ENCODE results near the gene DUSP16.
"Not testable (repeated sequence)": the region's sequence is repeated elsewhere in the genome, so short reads cannot be mapped to it uniquely, and the experiment has no call there.

The DUSP16 gene

DNA sequence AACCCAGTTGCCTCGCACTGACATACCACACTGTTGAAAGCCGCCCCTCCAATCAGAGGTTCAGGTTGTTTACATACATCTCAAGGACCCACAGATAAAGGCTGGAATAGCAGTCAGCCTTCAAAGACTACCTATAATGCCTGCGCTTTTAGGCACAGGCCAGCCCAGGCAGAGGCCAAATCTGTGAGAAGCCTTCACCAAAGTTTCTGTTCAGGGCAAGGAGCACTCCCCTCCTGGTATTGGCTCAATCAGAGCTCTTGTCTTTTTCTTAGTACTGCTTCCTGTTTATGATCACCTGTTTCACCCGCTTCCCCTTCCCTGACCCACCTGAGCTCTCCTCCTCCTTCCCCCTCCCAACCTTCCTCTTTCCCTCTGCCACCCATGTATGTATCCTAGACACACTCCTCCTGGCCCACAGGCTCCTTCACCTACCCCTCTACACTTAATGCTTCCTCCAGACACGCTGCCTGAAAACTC is 34.8 kb downstream of the DUSP16 start:
- FAIRE-seq, result no peak
- no peak for DNase-seq (ENCODE audit: insufficient read length, low spot score)
- TF ChIP-seq, protein P1, sequence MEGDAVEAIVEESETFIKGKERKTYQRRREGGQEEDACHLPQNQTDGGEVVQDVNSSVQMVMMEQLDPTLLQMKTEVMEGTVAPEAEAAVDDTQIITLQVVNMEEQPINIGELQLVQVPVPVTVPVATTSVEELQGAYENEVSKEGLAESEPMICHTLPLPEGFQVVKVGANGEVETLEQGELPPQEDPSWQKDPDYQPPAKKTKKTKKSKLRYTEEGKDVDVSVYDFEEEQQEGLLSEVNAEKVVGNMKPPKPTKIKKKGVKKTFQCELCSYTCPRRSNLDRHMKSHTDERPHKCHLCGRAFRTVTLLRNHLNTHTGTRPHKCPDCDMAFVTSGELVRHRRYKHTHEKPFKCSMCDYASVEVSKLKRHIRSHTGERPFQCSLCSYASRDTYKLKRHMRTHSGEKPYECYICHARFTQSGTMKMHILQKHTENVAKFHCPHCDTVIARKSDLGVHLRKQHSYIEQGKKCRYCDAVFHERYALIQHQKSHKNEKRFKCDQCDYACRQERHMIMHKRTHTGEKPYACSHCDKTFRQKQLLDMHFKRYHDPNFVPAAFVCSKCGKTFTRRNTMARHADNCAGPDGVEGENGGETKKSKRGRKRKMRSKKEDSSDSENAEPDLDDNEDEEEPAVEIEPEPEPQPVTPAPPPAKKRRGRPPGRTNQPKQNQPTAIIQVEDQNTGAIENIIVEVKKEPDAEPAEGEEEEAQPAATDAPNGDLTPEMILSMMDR (IDR thresholded peaks at IDR 0.05; ENCODE audit: insufficient read depth, missing control alignments), result no peak

DNA sequence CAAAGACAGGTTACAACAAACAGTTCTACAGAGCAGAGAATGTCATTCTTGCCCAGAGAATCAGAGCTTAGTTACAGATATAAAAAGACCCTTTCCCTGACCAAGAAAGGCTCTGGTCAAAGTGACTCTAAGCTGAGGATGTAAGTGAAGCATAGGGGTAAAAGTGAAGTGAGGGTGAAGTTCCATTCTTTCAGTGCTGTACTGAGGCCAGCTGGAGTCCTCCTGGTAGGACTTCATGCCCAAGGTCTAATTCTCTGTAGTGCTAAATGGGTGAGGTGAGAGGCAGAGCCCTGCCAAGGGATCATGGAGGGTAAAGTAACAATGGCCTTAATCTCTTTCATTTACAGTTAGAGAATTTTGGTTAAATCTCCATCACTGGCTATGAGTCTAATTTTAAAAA is 38.5 kb downstream of the DUSP16 start:
- DNase-seq (ENCODE audit: insufficient read length, low spot score) (no peak), FAIRE-seq (no peak)
- TF ChIP-seq, protein P1 (IDR thresholded peaks at IDR 0.05; ENCODE audit: insufficient read depth, missing control alignments), result no peak

DNA sequence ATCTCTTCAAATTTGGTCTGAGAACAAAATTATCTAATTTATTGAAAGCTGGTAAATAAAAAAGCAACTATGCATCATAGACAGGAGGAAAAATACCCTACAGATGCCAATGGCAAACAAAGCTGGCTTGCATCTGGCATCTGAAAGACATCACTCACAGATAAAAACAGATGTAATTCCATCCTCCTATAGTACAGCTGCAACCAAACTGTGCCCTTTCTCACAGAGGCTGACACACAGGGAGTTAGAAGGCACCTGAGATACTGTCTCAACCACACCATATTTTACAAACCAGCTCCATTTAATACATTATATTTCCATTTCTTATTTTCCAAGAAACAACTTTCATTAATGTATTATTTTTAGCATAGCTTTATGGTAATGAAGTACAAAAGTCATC is 39.4 kb downstream of the DUSP16 start:
- TF ChIP-seq, protein P1 (IDR thresholded peaks at IDR 0.05; ENCODE audit: insufficient read depth, missing control alignments), result no peak
- no peak for FAIRE-seq
- no peak for DNase-seq (ENCODE audit: insufficient read length, low spot score)

DNA sequence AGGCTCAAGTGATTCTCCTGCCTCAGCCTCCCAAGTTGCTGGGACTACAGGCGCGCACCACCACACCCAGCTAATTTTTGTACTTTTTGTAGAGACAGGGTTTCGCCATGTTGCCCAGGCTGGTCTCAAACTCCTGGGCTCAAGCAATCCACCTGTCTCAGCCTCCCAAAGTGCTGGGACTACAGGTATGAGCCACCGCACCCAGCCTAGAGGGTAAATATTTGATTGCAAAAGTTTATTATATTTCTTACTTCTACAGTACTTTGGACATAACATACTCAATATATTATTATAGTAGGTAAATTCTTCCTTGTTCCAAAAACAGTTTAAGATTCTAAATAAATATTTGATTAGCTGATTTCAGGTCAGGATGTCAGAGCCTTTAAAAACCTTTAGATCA is 40.0 kb downstream of the DUSP16 start:
- DNase-seq (ENCODE audit: insufficient read length, low spot score), result not testable (repeated sequence)

DNA sequence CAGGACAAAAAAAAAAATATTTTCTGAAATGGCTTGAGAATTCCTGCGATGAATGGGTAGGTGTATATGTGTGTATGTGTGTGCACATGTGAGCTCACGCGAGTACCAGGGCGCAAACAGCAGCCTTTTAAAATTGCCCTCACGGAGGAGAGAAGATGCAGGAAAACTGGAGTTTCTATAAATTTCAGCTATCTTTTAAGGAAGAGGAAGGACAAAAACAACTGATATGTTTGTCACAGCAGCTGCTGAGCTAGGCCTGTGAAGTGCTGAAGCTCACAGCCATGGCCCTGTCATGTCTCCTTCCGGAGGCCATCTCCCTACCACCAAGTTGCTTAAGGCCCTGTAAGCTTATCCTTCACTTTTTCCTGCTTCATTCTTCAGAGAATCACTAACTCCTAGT is 40.8 kb downstream of the DUSP16 start:
- no peak for FAIRE-seq
- no peak for DNase-seq (ENCODE audit: insufficient read length, low spot score)
- TF ChIP-seq, protein P1 (IDR thresholded peaks at IDR 0.05; ENCODE audit: insufficient read depth, missing control alignments), result no peak

More for the DNA sequence above, 40.0 kb downstream of the DUSP16 start:
- not testable (repeated sequence) for FAIRE-seq

DNA sequence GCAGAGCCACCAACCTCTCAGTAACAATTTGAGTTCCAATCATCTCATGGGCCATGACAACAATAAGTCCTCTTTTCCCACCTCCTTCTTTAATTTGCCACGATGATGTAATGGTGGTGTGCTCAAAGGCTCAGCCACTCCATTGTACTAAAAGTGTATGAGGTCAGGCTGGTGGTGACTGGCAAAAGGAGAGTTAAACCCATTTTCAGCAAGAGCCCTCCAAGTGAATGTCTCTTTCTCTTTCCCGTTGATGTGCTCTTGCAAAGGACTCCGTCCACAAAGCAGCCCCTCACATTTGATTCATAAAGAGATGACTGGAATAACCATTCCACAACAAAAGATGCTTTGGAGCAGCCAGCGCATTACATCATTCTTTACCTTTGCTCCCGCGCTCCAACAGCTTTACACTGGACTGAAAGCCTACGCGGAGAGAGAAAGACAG is 41.6 kb downstream of the DUSP16 start:
- TF ChIP-seq, protein P1 (IDR thresholded peaks at IDR 0.05; ENCODE audit: insufficient read depth, missing control alignments), result no peak
- DNase-seq (ENCODE audit: insufficient read length, low spot score) (no peak), FAIRE-seq (no peak)

DNA sequence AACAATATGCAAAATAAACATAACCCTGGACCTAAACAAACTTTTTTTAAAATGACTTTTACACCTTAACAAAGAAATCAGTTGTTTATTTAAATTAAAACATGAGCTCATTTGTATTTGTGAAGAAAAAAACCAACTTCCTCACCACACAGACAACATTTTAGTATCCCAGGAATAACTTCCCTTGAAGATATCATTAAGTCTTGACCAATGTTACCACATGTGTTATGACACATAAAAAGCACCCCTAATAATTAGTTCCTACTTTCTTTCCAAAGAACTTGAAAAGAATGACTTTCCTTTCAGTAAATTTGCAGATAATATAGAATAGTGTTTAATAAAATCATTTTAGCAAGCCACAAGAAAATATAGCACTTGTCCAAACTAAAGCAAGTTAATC is 42.4 kb downstream of the DUSP16 start:
- FAIRE-seq (no peak), DNase-seq (ENCODE audit: insufficient read length, low spot score) (no peak)
- TF ChIP-seq, protein P1 (IDR thresholded peaks at IDR 0.05; ENCODE audit: insufficient read depth, missing control alignments), result no peak

Data from D721Med (cell line).